ENCODE results near the gene ANGPTL3. TPM values are rescaled to one million over a fixed set of nuclear protein-coding genes. Genes with fewer than 3 reads are reported as not detected.

ANGPTL3 gene
- polyA plus RNA-seq, 1 of the 3 experiments (the other 2 are of a cell fraction) = not detected

DNA sequence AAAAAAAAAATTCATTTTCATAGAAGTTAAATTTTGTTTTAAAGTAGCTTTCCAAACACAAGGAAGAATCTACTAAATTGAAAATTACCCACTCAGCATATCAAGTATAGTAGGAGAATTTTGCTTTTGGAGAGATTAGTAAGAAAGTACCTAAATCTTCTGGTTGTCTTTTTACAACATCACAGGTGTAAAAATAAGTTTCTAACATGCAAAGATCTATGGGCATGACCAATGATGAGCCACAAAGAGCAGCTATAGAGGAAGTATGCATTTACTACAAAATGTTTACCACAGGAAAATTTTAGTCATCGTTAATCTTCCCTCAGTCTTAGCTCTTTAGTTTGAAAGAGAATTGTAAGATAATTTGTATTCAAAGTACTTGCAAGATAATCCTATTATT is 28.1 kb downstream of the ANGPTL3 start:
- ChIA-PET POLR2A (no interaction called here), CTCF (interaction anchor here (0.5 to 1.2 kb wide), 3 partner anchors 12 to 117 kb away, joined by 3 read pairs; no protein-coding TSS in a partner anchor)
- peaks cover 9% of the 10 kb centered on the region for H3F3A ChIP-seq (replicated peaks; ENCODE audit: insufficient read depth)
- DNase-seq = no peak
- H3K9me2 ChIP-seq = no peaks in the 10 kb centered on the region
- H3K4me3 ChIP-seq (ENCODE audit: low read depth in 2 of 2, low read length in 1 of 2) = no peak overlapping the region
- peaks cover 25% of the 10 kb centered on the region; the same call in 1 of the 2 replicates for H3K79me2 ChIP-seq (ENCODE audit: insufficient read depth)
- peaks cover 33 to 52% of the 10 kb centered on the region in 2 experiments for H3K36me3 ChIP-seq (replicated peaks in 1 of 2; ENCODE audit: control insufficient read depth in 1 of 2, insufficient read depth in 2 of 2, low read length in 1 of 2)
- no peaks in the 10 kb centered on the region for H3K27me3 ChIP-seq (ENCODE audit: insufficient read depth)
- no peak overlapping the region for H3K27ac ChIP-seq (ENCODE audit: low read depth in 2 of 2, low read length in 1 of 2)
- TF ChIP-seq NFIC (IDR thresholded peaks at IDR 0.05; ENCODE audit: borderline replicate concordance) (no peak), EZH2phosphoT487 (IDR thresholded peaks at IDR 0.05; ENCODE audit: borderline replicate concordance, low read depth) (no peak), RAD21 (IDR thresholded peaks at IDR 0.05; ENCODE audit: low read length) (no peak), NRF1 (IDR thresholded peaks at IDR 0.05; ENCODE audit: low read depth, low read length) (no peak), ELF1 (IDR thresholded peaks at IDR 0.05) (no peak), SMC3 (IDR thresholded peaks at IDR 0.05; ENCODE audit: low read depth, low read length) (no peak), TCF12 (IDR thresholded peaks at IDR 0.05) (no peak), FOXJ3 (CRISPR knock-in tag; IDR thresholded peaks at IDR 0.05) (no peak), RFX5 (IDR thresholded peaks at IDR 0.05; ENCODE audit: low read length) (no peak), MAX (IDR thresholded peaks at IDR 0.05; ENCODE audit: low read depth) (no peak), CHD2 (IDR thresholded peaks at IDR 0.05; ENCODE audit: low read length, partially characterized antibody) (no peak), ZBTB33 (IDR thresholded peaks at IDR 0.05; ENCODE audit: borderline replicate concordance, low read depth) (no peak), USF2 (IDR thresholded peaks at IDR 0.05; ENCODE audit: borderline replicate concordance, low read depth, low read length) (no peak), GATA2 (CRISPR knock-in tag; IDR thresholded peaks at IDR 0.05) (no peak), FOSL2 (IDR thresholded peaks at IDR 0.05; ENCODE audit: borderline replicate concordance, low read depth) (no peak)
- TF ChIP-seq, protein P1, sequence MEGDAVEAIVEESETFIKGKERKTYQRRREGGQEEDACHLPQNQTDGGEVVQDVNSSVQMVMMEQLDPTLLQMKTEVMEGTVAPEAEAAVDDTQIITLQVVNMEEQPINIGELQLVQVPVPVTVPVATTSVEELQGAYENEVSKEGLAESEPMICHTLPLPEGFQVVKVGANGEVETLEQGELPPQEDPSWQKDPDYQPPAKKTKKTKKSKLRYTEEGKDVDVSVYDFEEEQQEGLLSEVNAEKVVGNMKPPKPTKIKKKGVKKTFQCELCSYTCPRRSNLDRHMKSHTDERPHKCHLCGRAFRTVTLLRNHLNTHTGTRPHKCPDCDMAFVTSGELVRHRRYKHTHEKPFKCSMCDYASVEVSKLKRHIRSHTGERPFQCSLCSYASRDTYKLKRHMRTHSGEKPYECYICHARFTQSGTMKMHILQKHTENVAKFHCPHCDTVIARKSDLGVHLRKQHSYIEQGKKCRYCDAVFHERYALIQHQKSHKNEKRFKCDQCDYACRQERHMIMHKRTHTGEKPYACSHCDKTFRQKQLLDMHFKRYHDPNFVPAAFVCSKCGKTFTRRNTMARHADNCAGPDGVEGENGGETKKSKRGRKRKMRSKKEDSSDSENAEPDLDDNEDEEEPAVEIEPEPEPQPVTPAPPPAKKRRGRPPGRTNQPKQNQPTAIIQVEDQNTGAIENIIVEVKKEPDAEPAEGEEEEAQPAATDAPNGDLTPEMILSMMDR (IDR thresholded peaks at IDR 0.05) = no peak
- TF ChIP-seq, protein P2, sequence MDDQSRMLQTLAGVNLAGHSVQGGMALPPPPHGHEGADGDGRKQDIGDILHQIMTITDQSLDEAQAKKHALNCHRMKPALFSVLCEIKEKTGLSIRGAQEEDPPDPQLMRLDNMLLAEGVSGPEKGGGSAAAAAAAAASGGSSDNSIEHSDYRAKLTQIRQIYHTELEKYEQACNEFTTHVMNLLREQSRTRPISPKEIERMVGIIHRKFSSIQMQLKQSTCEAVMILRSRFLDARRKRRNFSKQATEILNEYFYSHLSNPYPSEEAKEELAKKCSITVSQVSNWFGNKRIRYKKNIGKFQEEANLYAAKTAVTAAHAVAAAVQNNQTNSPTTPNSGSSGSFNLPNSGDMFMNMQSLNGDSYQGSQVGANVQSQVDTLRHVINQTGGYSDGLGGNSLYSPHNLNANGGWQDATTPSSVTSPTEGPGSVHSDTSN (IDR thresholded peaks at IDR 0.05) = no peak
- H3K9me3 ChIP-seq = no peaks in the 10 kb centered on the region
- H3K4me1 ChIP-seq (ENCODE audit: control insufficient read depth in 1 of 2, insufficient read depth in 2 of 2, low read depth in 1 of 2, low read length in 1 of 2) = peaks cover 0 to 22% of the 10 kb centered on the region in 2 experiments; a peak in 2 of 4 replicates
- H2AFZ ChIP-seq (ENCODE audit: low read depth) = no peak overlapping the region
- WGBS (ENCODE audit: low lambda C conversion rate) = 94% methylated on average over 1 of the region's 1 CpG
- H3K4me2 ChIP-seq = no peak overlapping the region
- no peak overlapping the region for H3K9ac ChIP-seq
- no peaks in the 10 kb centered on the region for H4K20me1 ChIP-seq (ENCODE audit: insufficient read depth)

All from SK-N-SH (cell line).